Activated CD8-positive, alpha-beta memory T cell treated with anti-CD3 and anti-CD28 coated beads for 4 hours (primary cell): ENCODE measurements around the gene AGT.
"Not testable (repeated sequence)": the region's sequence is repeated elsewhere in the genome, so short reads cannot be mapped to it uniquely, and the experiment has no call there.

Experiments
- DNase-seq, 2 donors: peaks; one replicate each; pipeline ENCODE4 v3.0.0-alpha.2; 2020; ENCODE audit warnings: low read depth in 2 of 2

Gene AGT

GRCh38 chr1:230691615-230692014 lies 22.3 kb downstream of the AGT start:
- no peak for DNase-seq

GRCh38 chr1:230690101-230690500 lies 23.8 kb downstream of the AGT start:
- no peak for DNase-seq

GRCh38 chr1:230686747-230687146 lies 27.2 kb downstream of the AGT start:
- no peak for DNase-seq

- no peak for DNase-seq
Measured at GRCh38 chr1:230684998-230685397, 28.9 kb downstream of the AGT start.

GRCh38 chr1:230684146-230684545 lies 29.8 kb downstream of the AGT start:
- DNase-seq, result no peak

GRCh38 chr1:230682882-230683610 lies 30.9 kb downstream of the AGT start:
- no peak for DNase-seq

GRCh38 chr1:230682274-230682673 lies 31.6 kb downstream of the AGT start:
- DNase-seq, result no peak

- no peak for DNase-seq
Measured at GRCh38 chr1:230681599-230681998, 32.3 kb downstream of the AGT start.

- DNase-seq, result no peak
Measured at GRCh38 chr1:230680300-230681025, 33.5 kb downstream of the AGT start.

- DNase-seq, result no peak
Measured at GRCh38 chr1:230679825-230680224, 34.1 kb downstream of the AGT start.

GRCh38 chr1:230679192-230679591 lies 34.7 kb downstream of the AGT start:
- no peak for DNase-seq

GRCh38 chr1:230677200-230677599 lies 36.7 kb downstream of the AGT start:
- no peak for DNase-seq

- no peak for DNase-seq
Measured at GRCh38 chr1:230674581-230674980, 39.3 kb downstream of the AGT start.

GRCh38 chr1:230669543-230669942 lies 44.4 kb downstream of the AGT start:
- DNase-seq, result no peak

GRCh38 chr1:230668227-230668626 lies 45.7 kb downstream of the AGT start:
- DNase-seq, result no peak

- DNase-seq, result no peak
Measured at GRCh38 chr1:230661976-230662375, 51.9 kb downstream of the AGT start.

- no peak for DNase-seq
Measured at GRCh38 chr1:230658691-230659090, 55.2 kb downstream of the AGT start.

GRCh38 chr1:230658103-230658502 lies 55.8 kb downstream of the AGT start:
- DNase-seq, result not testable (repeated sequence)

GRCh38 chr1:230656719-230657118 lies 57.2 kb downstream of the AGT start:
- DNase-seq, result not testable (repeated sequence)
